Activated T-cell treated with anti-CD3 and anti-CD28 coated beads, Interleukin-2, amount 50 U/mL, for 4 hours (primary cell): Measurements from ENCODE around the gene NCOA6. TPM values are rescaled to one million over a fixed set of nuclear protein-coding genes. Genes with fewer than 3 reads are reported as not detected.

Source experiments
- ATAC-seq, 2 donors: fragments of 200-7000 bp; cut with Tn5 transposase; one replicate each; pipeline ENCODE4 v1.10.0; 2021
- DNase-seq: peaks from one replicate; pipeline ENCODE4 v3.0.0-alpha.2; 2020
- H3K27me3 Mint-ChIP-seq: one replicate; pipeline ENCODE4 v1.8.0; 2021; ENCODE audit warnings: low read depth, mixed read lengths
- H3K36me3 Mint-ChIP-seq: one replicate; pipeline ENCODE4 v1.8.0; 2022; ENCODE audit warnings: mixed read lengths; ENCODE audit not compliant: insufficient read depth
- H3K4me1 Mint-ChIP-seq: one replicate; pipeline ENCODE4 v1.8.0; 2021; ENCODE audit warnings: low read depth, mixed read lengths
- H3K4me3 Mint-ChIP-seq: one replicate; pipeline ENCODE4 v1.8.0; 2021; ENCODE audit warnings: mild to moderate bottlenecking, moderate library complexity, mixed read lengths
- H3K9me3 Mint-ChIP-seq: one replicate; pipeline ENCODE4 v1.8.0; 2021; ENCODE audit warnings: mixed read lengths
- total RNA-seq, 3 donors: library from RNA; stranded (reverse); gene quantifications; one replicate each; pipeline ENCODE4 v1.2.1, GENCODE V29; 2021

Gene NCOA6
- total RNA-seq, 3 donors from 2014 or later = 18.9 to 23.0 (median 19.7) TPM

DNA sequence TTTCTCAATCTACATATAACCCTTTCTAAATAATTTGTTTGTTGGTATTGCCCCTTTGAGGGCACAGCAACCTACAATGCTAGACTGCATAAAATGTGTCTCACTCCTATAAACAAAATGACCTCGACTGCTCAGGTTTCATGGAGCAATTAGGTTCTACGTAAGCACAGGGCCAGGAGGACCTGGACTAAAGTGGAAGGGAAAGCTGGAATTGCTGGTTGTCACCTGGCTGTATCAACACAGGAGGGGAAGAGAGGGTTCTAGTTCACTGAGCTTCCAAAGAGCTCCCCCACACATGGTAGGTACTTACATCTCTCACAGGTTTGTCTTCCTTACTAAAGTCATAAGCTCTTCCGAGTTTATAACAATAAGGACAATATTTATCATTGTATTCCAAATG lies 51.0 kb downstream of the NCOA6 start:
- ATAC-seq = no peak
- no peak for DNase-seq
- H3K4me1 Mint-ChIP-seq = no peaks in the 10 kb centered on the region
- no peaks in the 10 kb centered on the region for H3K9me3 Mint-ChIP-seq
- H3K36me3 Mint-ChIP-seq = peaks cover 25% of the 10 kb centered on the region
- no peak overlapping the region for H3K4me3 Mint-ChIP-seq
- H3K27me3 Mint-ChIP-seq = no peaks in the 10 kb centered on the region

DNA sequence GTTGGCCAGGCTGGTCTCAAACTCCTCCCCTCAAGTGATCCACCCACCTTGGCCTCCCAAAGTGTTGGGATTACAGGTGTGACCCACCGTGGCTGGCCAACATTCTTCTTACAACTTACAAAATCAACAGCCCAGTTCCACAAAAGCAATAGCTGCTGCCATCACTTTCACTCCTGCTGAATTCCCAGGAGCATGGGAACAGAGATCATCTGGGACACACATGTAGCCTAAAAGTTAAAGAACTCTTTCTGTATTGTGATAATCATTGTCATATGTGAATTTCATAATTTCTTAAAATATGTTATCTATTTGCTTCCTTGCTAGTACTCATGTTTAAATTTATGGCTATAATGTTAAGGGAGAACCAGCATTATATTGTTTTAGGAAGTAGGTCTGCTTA lies 51.7 kb downstream of the NCOA6 start:
- Mint-ChIP-seq H3K36me3 (peaks cover 26% of the 10 kb centered on the region), H3K9me3 (no peaks in the 10 kb centered on the region), H3K4me1 (no peaks in the 10 kb centered on the region), H3K4me3 (no peak overlapping the region), H3K27me3 (no peaks in the 10 kb centered on the region)
- no peak for ATAC-seq
- no peak for DNase-seq

DNA sequence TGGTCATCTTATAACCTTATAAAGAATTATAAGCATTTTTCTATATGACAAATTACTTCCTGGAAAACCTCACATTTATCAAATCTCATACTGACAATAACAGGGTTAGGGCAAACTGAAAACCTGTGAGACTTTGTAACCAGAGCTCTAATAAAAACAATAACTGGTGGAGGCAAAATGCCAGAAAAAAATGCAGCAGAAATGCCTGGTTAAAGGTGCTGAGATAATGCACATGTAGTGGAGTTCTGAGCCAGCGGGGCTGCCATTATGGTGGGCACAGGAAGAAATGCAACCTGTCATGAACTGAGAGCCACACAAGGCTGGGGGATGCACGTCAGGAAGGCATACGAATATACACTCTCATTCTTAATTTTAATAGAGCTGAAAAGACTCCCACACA lies 53.0 kb downstream of the NCOA6 start:
- no peak for ATAC-seq
- H3K4me1 Mint-ChIP-seq = no peaks in the 10 kb centered on the region
- no peak overlapping the region for H3K4me3 Mint-ChIP-seq
- peaks cover 32% of the 10 kb centered on the region for H3K36me3 Mint-ChIP-seq
- no peaks in the 10 kb centered on the region for H3K27me3 Mint-ChIP-seq
- no peaks in the 10 kb centered on the region for H3K9me3 Mint-ChIP-seq
- no peak for DNase-seq

DNA sequence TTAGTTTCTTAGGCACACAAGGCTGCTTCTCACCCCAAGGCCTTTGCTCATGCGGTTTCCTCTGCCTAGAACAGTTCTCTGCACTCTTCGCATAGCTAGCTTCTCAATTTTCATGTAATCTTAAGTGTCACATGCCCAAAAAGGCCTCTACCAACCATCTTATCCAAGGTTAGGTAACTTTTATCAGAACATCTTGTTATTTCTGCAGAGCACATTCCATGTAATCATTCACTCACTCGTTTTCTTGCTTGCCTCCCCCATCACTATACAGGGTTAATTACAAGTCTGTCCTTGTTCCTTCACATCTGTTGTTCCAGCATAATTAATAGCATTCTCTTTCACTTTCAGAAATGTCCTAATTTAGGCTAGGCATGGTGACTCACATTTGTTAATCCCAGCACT lies 53.8 kb downstream of the NCOA6 start:
- Mint-ChIP-seq H3K27me3 (no peaks in the 10 kb centered on the region), H3K4me3 (no peak overlapping the region), H3K9me3 (no peaks in the 10 kb centered on the region), H3K4me1 (no peaks in the 10 kb centered on the region), H3K36me3 (peaks cover 32% of the 10 kb centered on the region)
- no peak for ATAC-seq
- no peak for DNase-seq

DNA sequence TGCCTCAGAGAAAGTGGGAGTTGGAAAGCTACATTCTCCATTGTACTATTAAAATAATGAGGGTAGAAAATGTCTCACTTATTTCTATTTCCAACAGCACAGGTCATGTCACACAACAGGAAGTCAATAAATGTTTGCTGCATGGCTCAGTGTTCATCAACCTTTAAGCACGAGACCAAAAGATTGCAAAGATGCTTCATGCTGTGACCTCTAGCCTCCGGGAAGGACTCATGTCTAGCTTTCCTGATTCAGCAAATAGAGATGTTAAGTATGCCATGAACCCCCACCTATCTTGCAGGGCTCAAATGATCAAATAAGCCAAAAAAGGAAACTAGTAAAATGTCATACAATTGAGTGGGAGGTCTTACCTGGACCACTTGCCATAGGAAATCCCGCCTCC lies 57.4 kb downstream of the NCOA6 start:
- Mint-ChIP-seq H3K4me3 (no peak overlapping the region), H3K9me3 (no peaks in the 10 kb centered on the region), H3K27me3 (no peaks in the 10 kb centered on the region), H3K36me3 (peaks cover 21% of the 10 kb centered on the region), H3K4me1 (no peaks in the 10 kb centered on the region)
- no peak for ATAC-seq
- no peak for DNase-seq

DNA sequence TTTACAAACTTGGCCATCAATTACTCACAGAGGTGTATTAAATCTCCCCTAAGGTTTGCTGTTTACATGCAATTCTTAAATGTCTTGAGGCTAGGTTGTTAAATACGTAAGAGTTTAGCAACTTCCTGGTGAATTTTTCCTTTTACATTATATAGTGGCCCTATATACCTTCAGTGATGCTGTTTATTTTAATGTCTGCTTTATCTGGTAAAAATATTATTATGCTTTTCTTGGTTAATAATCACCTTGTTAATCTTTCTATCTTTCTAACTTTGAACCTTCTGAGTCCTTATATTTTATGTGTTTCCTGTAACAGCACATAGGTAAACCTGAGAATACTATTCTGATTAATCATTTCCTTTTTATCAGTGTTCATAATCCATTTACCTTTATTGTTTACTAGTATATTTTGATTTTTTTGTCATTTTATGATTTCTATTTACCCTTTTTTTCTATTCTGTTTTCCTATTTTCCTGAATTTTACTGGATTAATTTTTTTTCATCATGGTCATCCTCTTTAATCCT lies 63.4 kb downstream of the NCOA6 start:
- H3K9me3 Mint-ChIP-seq = no peaks in the 10 kb centered on the region
- H3K4me1 Mint-ChIP-seq = no peaks in the 10 kb centered on the region
- H3K27me3 Mint-ChIP-seq = no peaks in the 10 kb centered on the region
- DNase-seq (no peak), ATAC-seq (no peak)
- peaks cover 32% of the 10 kb centered on the region for H3K36me3 Mint-ChIP-seq
- no peak overlapping the region for H3K4me3 Mint-ChIP-seq

DNA sequence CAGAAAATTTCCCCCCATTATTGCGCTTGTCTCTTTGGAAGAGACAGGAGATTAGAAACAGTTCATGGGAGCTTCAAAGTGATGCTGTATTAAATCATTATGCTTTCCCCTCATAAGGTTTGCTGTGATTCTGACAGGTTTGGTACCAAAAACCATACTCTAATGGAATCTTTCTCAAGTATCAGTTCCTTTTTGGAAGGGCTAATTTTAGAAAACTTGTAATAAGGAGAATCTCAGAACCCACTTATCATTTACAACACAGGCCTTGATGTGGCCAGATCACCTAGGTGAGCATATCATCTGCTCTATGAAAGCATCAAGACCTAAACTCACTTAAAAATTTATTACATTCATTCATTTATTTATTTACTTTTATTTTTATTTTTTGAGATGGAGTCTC lies 70.1 kb downstream of the NCOA6 start:
- DNase-seq = no peak
- no peaks in the 10 kb centered on the region for H3K9me3 Mint-ChIP-seq
- H3K4me3 Mint-ChIP-seq = no peak overlapping the region
- no peaks in the 10 kb centered on the region for H3K4me1 Mint-ChIP-seq
- no peak for ATAC-seq
- no peaks in the 10 kb centered on the region for H3K27me3 Mint-ChIP-seq
- H3K36me3 Mint-ChIP-seq = peaks cover 44% of the 10 kb centered on the region

DNA sequence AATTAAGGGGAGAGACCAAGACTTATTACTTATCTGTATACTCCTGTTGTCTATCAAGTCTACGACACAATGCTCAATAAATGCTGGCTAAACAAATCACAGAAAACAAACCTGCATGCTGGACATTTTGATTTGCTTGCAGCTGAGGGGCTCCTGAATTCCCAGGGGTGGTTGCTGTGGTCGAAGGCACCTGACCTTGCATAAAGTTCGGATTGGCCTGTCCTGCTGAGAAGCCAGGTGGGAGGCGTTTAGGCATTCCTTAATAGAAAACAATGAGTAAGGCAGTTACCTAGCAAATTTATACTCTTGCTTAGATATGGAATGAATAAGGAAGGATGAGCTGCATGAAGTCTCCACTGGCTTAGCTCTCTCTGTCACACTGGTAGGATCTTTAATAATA lies 70.8 kb downstream of the NCOA6 start:
- Mint-ChIP-seq H3K36me3 (peaks cover 46% of the 10 kb centered on the region), H3K4me1 (no peaks in the 10 kb centered on the region), H3K4me3 (no peak overlapping the region), H3K9me3 (no peaks in the 10 kb centered on the region), H3K27me3 (no peaks in the 10 kb centered on the region)
- ATAC-seq (no peak), DNase-seq (no peak)

DNA sequence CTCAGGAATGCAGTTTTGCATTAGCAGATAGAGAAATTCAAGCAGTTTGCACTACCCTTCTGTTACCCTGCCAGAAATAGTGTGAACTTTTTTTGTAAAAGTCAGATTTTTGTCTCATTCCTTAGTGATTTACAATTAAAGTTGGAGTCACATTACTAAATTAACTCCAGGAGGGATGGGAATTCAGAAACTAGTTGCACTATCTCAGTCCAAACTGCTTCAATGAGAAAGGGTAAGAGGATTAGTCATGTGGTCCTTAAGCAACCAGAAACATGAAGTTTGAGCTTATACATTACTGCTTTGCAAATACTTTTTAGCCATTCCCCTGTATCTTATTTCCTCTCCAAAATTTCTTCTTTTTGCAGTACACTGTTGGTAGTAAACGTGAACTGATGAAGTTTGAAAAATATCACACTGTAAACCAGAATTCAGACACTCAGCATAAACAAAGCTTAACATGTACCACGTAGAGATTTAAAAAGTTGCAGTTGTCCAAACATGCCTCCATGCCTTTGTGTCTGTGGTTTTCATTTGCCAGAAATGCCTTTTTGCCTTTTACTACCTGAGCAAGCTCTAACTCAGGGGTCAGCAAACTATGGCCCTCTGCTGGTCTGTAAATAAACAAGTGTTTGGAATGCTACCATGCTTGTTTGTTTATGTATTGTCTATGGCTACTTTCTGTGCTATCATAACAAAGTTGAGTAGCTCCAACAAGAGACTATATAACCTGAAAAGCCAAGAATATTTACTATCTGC lies 71.6 kb downstream of the NCOA6 start:
- no peaks in the 10 kb centered on the region for H3K9me3 Mint-ChIP-seq
- no peaks in the 10 kb centered on the region for H3K4me1 Mint-ChIP-seq
- peaks cover 45% of the 10 kb centered on the region for H3K36me3 Mint-ChIP-seq
- H3K4me3 Mint-ChIP-seq = no peak overlapping the region
- H3K27me3 Mint-ChIP-seq = no peaks in the 10 kb centered on the region
- DNase-seq (no peak), ATAC-seq (no peak)

DNA sequence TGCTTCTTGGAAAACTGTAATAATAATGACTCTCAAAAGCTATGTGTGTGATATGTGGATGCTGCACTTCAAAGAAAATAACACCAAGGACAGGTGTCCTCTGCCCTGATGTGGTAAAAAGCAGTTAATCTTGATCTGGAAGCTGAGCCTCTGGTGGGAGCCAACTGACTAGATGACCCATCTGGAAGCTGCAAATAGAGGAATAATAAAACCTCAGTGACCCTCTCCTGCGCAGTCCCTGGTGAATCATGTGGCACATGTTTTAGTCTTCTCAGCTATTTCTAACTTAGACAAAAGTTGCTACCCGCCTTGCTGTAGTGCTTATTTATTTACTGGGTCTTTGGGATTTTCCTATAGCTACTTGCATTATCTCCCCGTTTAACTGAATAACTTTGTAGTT lies 74.0 kb downstream of the NCOA6 start:
- no peak for DNase-seq
- no peaks in the 10 kb centered on the region for H3K9me3 Mint-ChIP-seq
- peaks cover 2% of the 10 kb centered on the region for H3K4me1 Mint-ChIP-seq
- no peak for ATAC-seq
- H3K36me3 Mint-ChIP-seq = peaks cover 34% of the 10 kb centered on the region
- no peaks in the 10 kb centered on the region for H3K27me3 Mint-ChIP-seq
- no peak overlapping the region for H3K4me3 Mint-ChIP-seq

DNA sequence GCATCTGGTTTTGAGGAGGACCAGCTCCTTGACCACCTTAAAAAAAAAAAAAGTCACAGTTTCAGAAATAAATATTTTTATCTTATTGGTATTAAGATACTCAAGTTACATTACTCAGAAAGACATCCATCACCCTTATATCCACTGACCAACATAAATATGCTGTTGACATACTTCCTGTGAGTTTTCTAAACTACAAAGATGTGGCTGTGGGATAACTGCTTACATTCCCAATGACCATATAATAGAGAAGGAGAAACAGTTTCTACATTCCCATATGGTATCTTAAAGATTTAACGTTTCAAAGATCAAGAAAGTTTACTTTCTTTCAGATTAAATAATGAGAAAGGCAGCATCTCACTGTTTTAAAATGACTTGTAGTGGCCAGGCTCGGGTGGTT lies 75.0 kb downstream of the NCOA6 start:
- Mint-ChIP-seq H3K36me3 (peaks cover 37% of the 10 kb centered on the region), H3K27me3 (no peaks in the 10 kb centered on the region), H3K4me3 (no peak overlapping the region), H3K9me3 (no peaks in the 10 kb centered on the region), H3K4me1 (peaks cover 2% of the 10 kb centered on the region)
- DNase-seq = no peak
- ATAC-seq = no peak

DNA sequence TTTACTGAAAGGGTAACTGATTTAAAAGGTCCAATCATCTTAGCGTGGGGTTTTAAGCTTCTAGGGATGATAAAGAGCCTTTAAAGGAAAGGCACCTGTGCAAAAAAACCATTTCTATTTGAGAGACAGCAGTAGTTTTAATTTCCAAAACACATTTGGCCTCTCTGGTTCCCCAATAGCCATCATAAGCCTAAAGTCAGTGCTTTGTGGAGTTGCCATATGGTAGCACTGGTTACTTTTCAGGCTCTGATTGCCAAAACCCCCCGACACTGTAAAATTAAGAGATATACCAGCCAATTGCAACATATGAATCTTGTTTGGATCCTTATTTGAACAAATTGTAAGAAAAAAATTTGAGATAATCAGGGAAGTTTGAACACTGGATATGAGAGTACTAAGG lies 76.7 kb downstream of the NCOA6 start:
- no peak overlapping the region for H3K4me3 Mint-ChIP-seq
- no peak for ATAC-seq
- no peaks in the 10 kb centered on the region for H3K27me3 Mint-ChIP-seq
- peaks cover 31% of the 10 kb centered on the region for H3K36me3 Mint-ChIP-seq
- H3K4me1 Mint-ChIP-seq = peaks cover 2% of the 10 kb centered on the region
- no peak for DNase-seq
- no peaks in the 10 kb centered on the region for H3K9me3 Mint-ChIP-seq

DNA sequence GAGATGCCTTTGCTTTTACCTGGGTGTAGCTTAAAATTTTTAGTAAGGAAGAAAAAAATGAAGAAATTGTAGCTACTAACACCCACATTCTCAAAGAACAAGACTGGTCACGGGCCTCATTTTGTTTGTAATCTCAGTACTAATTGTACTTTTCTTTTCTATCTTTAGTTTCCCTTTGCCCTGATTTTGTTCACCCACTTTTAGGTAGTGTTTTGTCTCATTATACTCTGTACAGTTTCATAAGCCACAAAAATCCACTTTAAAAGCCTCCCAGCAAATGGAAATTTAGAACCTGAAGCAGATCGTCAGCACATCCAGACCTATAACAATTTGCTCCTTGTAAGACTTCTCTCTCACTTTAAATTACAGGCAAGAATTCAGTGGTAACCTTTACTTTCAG lies 78.0 kb downstream of the NCOA6 start:
- peaks cover 37% of the 10 kb centered on the region for H3K36me3 Mint-ChIP-seq
- H3K27me3 Mint-ChIP-seq = no peaks in the 10 kb centered on the region
- H3K9me3 Mint-ChIP-seq = no peaks in the 10 kb centered on the region
- no peak for DNase-seq
- H3K4me3 Mint-ChIP-seq = no peak overlapping the region
- H3K4me1 Mint-ChIP-seq = peaks cover 2% of the 10 kb centered on the region
- ATAC-seq = no peak

DNA sequence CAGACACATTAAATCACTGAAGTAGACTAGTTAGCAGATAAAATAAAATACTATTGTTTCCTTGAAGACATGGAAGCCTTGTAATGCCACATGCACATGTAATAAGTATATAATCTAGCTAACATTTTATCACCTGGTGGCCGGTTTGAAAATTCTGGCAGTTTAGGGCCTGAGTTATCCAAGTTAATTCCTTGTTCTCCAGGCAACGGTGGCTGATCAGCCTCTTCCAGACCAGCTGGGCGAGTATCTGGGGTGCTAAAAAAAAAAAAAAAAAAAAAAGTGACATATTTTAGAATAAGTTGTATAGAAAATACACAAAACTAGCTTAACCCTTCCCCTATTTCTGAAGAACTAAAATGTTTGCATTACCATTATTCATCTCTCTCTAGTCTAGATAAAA lies 78.8 kb downstream of the NCOA6 start:
- H3K27me3 Mint-ChIP-seq = no peaks in the 10 kb centered on the region
- ATAC-seq (no peak), DNase-seq (no peak)
- H3K9me3 Mint-ChIP-seq = no peaks in the 10 kb centered on the region
- no peak overlapping the region for H3K4me3 Mint-ChIP-seq
- peaks cover 2% of the 10 kb centered on the region for H3K4me1 Mint-ChIP-seq
- peaks cover 39% of the 10 kb centered on the region for H3K36me3 Mint-ChIP-seq

DNA sequence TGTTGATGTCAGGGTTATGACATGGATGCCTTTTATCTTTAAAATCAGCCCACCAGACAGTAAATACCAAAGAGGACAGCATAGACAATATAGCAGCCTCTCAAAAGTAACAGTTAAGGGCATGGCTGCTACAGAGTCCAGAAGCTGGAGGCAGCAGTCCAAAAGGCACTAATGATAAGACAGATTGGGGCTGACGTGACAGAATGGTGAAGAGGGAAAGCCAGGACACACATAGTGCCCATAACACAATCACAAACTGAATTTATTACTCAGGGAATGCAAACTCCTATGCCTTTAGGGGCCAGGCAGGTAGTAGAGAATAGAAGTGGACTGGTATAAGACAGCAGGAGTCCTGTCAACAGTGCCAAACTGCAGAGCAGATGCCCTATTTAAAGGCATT lies 80.6 kb downstream of the NCOA6 start:
- Mint-ChIP-seq H3K4me3 (no peak overlapping the region), H3K27me3 (no peaks in the 10 kb centered on the region), H3K9me3 (no peaks in the 10 kb centered on the region), H3K36me3 (peaks cover 45% of the 10 kb centered on the region), H3K4me1 (peaks cover 2% of the 10 kb centered on the region)
- no peak for ATAC-seq
- no peak for DNase-seq
